H9 (cell line): ENCODE measurements around the gene MAST4. TPM values are rescaled to one million over a fixed set of nuclear protein-coding genes. Genes with fewer than 3 reads are reported as not detected.

Experiments
- DNase-seq: peaks from one replicate; pipeline ENCODE4 v3.0.0-alpha.2; 2017
- H2AFZ ChIP-seq: one replicate; pipeline ENCODE4 v1.6.1; 2013; ENCODE audit warnings: mild to moderate bottlenecking, low read length, control low read depth, moderate library complexity
- H2AK5ac ChIP-seq: 2 replicates; pipeline ENCODE4 v1.6.1; 2013; ENCODE audit warnings: low read length, control low read depth, mixed read lengths; ENCODE audit not compliant: insufficient read length
- H2BK120ac ChIP-seq: one replicate; pipeline ENCODE4 v1.6.1; 2013; ENCODE audit warnings: low read depth, mild to moderate bottlenecking, low read length, control low read depth, inconsistent platforms; ENCODE audit not compliant: poor library complexity, severe bottlenecking
- H2BK12ac ChIP-seq: 2 replicates; pipeline ENCODE4 v1.6.1; 2013; ENCODE audit warnings: low read length, control low read depth, mixed read lengths, low read depth; ENCODE audit not compliant: insufficient read length
- H2BK15ac ChIP-seq: 2 replicates; pipeline ENCODE4 v1.6.1; 2013; ENCODE audit warnings: low read depth, low read length, control low read depth
- H2BK20ac ChIP-seq: one replicate; pipeline ENCODE4 v1.6.1; 2013; ENCODE audit warnings: low read depth, mild to moderate bottlenecking, low read length, control low read depth, inconsistent platforms; ENCODE audit not compliant: poor library complexity, severe bottlenecking
- H2BK5ac ChIP-seq: 2 replicates; pipeline ENCODE4 v1.6.1; 2013; ENCODE audit warnings: low read length, control low read depth, mixed read lengths; ENCODE audit not compliant: insufficient read length
- H3K14ac ChIP-seq: 2 replicates; pipeline ENCODE4 v1.6.1; 2013; ENCODE audit warnings: low read length, control low read depth; ENCODE audit not compliant: insufficient read depth
- H3K18ac ChIP-seq: 2 replicates; pipeline ENCODE4 v1.6.1; 2013; ENCODE audit warnings: low read depth, mild to moderate bottlenecking, mixed read lengths, low read length, control low read depth; ENCODE audit not compliant: insufficient read length
- H3K23ac ChIP-seq: 2 replicates; pipeline ENCODE4 v1.6.1; 2013; ENCODE audit warnings: low read length, control low read depth, mixed read lengths, low read depth; ENCODE audit not compliant: insufficient read length
- H3K23me2 ChIP-seq: 2 replicates; pipeline ENCODE4 v1.6.1; 2013; ENCODE audit warnings: low read depth, mild to moderate bottlenecking, mixed read lengths, low read length, control low read depth; ENCODE audit not compliant: insufficient read length, poor library complexity, severe bottlenecking
- H3K27ac ChIP-seq: 2 replicates; pipeline ENCODE4 v1.5.1; 2013; ENCODE audit warnings: low read length, control low read depth, mixed read lengths, low read depth; ENCODE audit not compliant: insufficient read length
- H3K27me3 ChIP-seq: 2 replicates; pipeline ENCODE4 v1.6.1; 2013; ENCODE audit warnings: low read length, control low read depth, inconsistent platforms; ENCODE audit not compliant: insufficient read depth
- H3K4ac ChIP-seq: 2 replicates; pipeline ENCODE4 v1.6.1; 2013; ENCODE audit warnings: low read depth, mild to moderate bottlenecking, control low read depth, inconsistent platforms, low read length, moderate library complexity
- H3K4me1 ChIP-seq: 2 replicates; pipeline ENCODE4 v1.6.1; 2013; ENCODE audit warnings: low read length, control low read depth, inconsistent platforms; ENCODE audit not compliant: insufficient read depth
- H3K4me2 ChIP-seq: 2 replicates; pipeline ENCODE4 v1.6.1; 2013; ENCODE audit warnings: low read length, control low read depth, mixed read lengths; ENCODE audit not compliant: insufficient read length, insufficient read depth
- H3K56ac ChIP-seq: 2 replicates; pipeline ENCODE4 v1.6.1; 2013; ENCODE audit warnings: low read depth, mild to moderate bottlenecking, mixed read lengths, low read length, control low read depth; ENCODE audit not compliant: insufficient read length
- H3K79me1 ChIP-seq: 2 replicates; pipeline ENCODE4 v1.6.1; 2013; ENCODE audit warnings: low read depth, mild to moderate bottlenecking, moderate library complexity, low read length, control low read depth, inconsistent platforms; ENCODE audit not compliant: insufficient read depth, poor library complexity, severe bottlenecking
- H3K79me2 ChIP-seq: 2 replicates; pipeline ENCODE4 v1.6.1; 2013; ENCODE audit warnings: low read length, control low read depth, inconsistent platforms; ENCODE audit not compliant: insufficient read depth
- H3K9ac ChIP-seq: 2 replicates; pipeline ENCODE4 v1.6.1; 2013; ENCODE audit warnings: low read length, control low read depth, mixed read lengths; ENCODE audit not compliant: insufficient read length; ENCODE audit errors: extremely low read depth
- H3K9me3 ChIP-seq: one replicate; pipeline ENCODE4 v1.6.1; 2013; ENCODE audit warnings: low read depth, low read length, inconsistent platforms; ENCODE audit not compliant: control insufficient read depth
- H3T11ph ChIP-seq: one replicate; pipeline ENCODE4 v1.6.1; 2013; ENCODE audit warnings: mild to moderate bottlenecking, low read length, control low read depth, inconsistent platforms
- H4K20me1 ChIP-seq: one replicate; pipeline ENCODE4 v1.6.1; 2013; ENCODE audit not compliant: control insufficient read depth, insufficient read length, insufficient read depth
- H4K5ac ChIP-seq: 2 replicates; pipeline ENCODE4 v1.6.1; 2013; ENCODE audit warnings: low read depth, mild to moderate bottlenecking, mixed read lengths, low read length, control low read depth; ENCODE audit not compliant: insufficient read length
- H4K8ac ChIP-seq: replicated peaks from 2 replicates; pipeline ENCODE4 v1.6.1; 2013; ENCODE audit warnings: low read length, control low read depth, mixed read lengths, low read depth; ENCODE audit not compliant: insufficient read length
- H4K91ac ChIP-seq: 2 replicates; pipeline ENCODE4 v1.6.1; 2013; ENCODE audit warnings: low read depth, mild to moderate bottlenecking, moderate library complexity, mixed read lengths, low read length, control low read depth; ENCODE audit not compliant: insufficient read length
- H3K27ac Mint-ChIP-seq, 3 experiments: 2 replicates in 2 of 3; 3 replicates in 1 of 3; pipeline ENCODE4 v1.8.0; 2020 to 2021; ENCODE audit warnings: mixed read lengths in 3 of 3, mild to moderate bottlenecking in 1 of 3, moderate library complexity in 1 of 3
- H3K27me3 Mint-ChIP-seq: 2 replicates; pipeline ENCODE4 v1.8.0; 2021; ENCODE audit warnings: low read depth, mild to moderate bottlenecking, moderate library complexity, mixed read lengths
- H3K36me3 Mint-ChIP-seq, 3 experiments: 2 replicates in 2 of 3; 3 replicates in 1 of 3; pipeline ENCODE4 v1.8.0; 2020 to 2021; ENCODE audit warnings: low read depth in 3 of 3, mixed read lengths in 3 of 3; ENCODE audit not compliant: insufficient read depth in 1 of 3
- H3K4me1 Mint-ChIP-seq, 2 experiments: 2 replicates each; pipeline ENCODE4 v1.8.0; 2020; ENCODE audit warnings: mixed read lengths in 2 of 2
- H3K4me3 Mint-ChIP-seq, 2 experiments: 2 replicates in 1 of 2; 3 replicates in 1 of 2; pipeline ENCODE4 v1.8.0; 2020 to 2021; ENCODE audit warnings: mild to moderate bottlenecking in 2 of 2, mixed read lengths in 2 of 2, moderate library complexity in 1 of 2
- H3K9me3 Mint-ChIP-seq, 2 experiments: 2 replicates in 1 of 2; 3 replicates in 1 of 2; pipeline ENCODE4 v1.8.0; 2020; ENCODE audit warnings: mild to moderate bottlenecking in 2 of 2, mixed read lengths in 2 of 2, moderate library complexity in 1 of 2
- CTCF ChIP-seq: fragments of 200-600 bp; sonication (generic); conservative IDR thresholded peaks from 3 replicates; pipeline ENCODE4 v1.8.0; 2021; ENCODE audit warnings: antibody characterized with exemption, mild to moderate bottlenecking
- total RNA-seq: library from RNA; stranded (reverse); gene quantifications from 2 replicates; pipeline ENCODE4 v1.2.1, GENCODE V29; 2021

Gene MAST4
- total RNA-seq, 1 experiment from 2014 or later: 3.7 TPM

- Mint-ChIP-seq H3K27me3 (no peaks in the 10 kb centered on the region), H3K4me3 (no peak overlapping the region), H3K27ac (no peak overlapping the region), H3K9me3 (no peaks in the 10 kb centered on the region), H3K4me1 (peaks cover 2 to 3% of the 10 kb centered on the region in 2 experiments; a peak in 2 of 4 replicates), H3K36me3 (no peaks in the 10 kb centered on the region)
- H4K91ac ChIP-seq: no peak overlapping the region
- no peak overlapping the region for H3K23ac ChIP-seq
- H2BK15ac ChIP-seq: no peak overlapping the region
- no peak overlapping the region for H2BK5ac ChIP-seq
- H3K79me2 ChIP-seq: no peaks in the 10 kb centered on the region
- no peak overlapping the region for H2BK120ac ChIP-seq
- no peak overlapping the region for H3T11ph ChIP-seq
- H3K27ac ChIP-seq: no peak overlapping the region
- H3K56ac ChIP-seq: no peak overlapping the region
- no peak overlapping the region for H2AFZ ChIP-seq
- H2AK5ac ChIP-seq: no peak overlapping the region
- no peak overlapping the region for H2BK12ac ChIP-seq
- TF ChIP-seq CTCF: no peak
- no peak overlapping the region for H3K18ac ChIP-seq
- no peak overlapping the region for H2BK20ac ChIP-seq
- H3K79me1 ChIP-seq: no peaks in the 10 kb centered on the region
- DNase-seq: no peak
- H3K14ac ChIP-seq: no peak overlapping the region
- H4K8ac ChIP-seq: no peak overlapping the region
- no peaks in the 10 kb centered on the region for H3K4me1 ChIP-seq
- H3K27me3 ChIP-seq: no peaks in the 10 kb centered on the region
- H3K9me3 ChIP-seq: no peaks in the 10 kb centered on the region
- no peak overlapping the region for H3K4me2 ChIP-seq
- no peaks in the 10 kb centered on the region for H4K20me1 ChIP-seq
- H3K23me2 ChIP-seq: no peaks in the 10 kb centered on the region
- H4K5ac ChIP-seq: no peak overlapping the region
- H3K4ac ChIP-seq: no peak overlapping the region
- no peak overlapping the region for H3K9ac ChIP-seq
These were observed 279.1 kb downstream of the MAST4 start for GRCh38 chr5:66875315-66875714.
